ENCODE results near the gene C6.
"Not testable (repeated sequence)": the region's sequence is repeated elsewhere in the genome, so short reads cannot be mapped to it uniquely, and the experiment has no call there.

C6 gene

DNA sequence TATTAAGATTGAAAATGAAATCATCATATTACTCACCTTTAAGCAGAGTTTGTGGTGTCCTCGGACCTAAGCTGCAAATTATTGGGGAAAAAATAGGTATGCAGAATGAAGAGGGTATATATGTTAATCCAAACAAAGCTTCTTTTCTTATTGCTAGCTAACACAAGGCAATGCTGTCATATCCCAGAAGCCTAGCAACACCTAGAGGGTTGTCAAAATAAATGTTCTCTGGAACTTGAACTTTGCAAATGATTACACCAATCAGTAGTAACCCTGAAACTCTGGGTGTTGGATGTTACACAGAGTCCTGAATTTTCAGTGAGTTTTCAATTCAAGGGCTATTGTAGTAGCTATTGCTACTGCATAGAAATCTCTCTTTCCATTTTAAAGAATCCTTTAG, at the start of gene C6:
C6 (minus strand) TSS at position 193 of the 400 bp plus-strand sequence. CDS start 10,302 bp downstream, outside the sequence.
- no peak within 1 kb of the TSS for H3K4me3 ChIP-seq (ENCODE audit: low read length)
- no peak for TF ChIP-seq ZNF274 (IDR thresholded peaks at IDR 0.05; ENCODE audit: low read depth, low read length)

DNA sequence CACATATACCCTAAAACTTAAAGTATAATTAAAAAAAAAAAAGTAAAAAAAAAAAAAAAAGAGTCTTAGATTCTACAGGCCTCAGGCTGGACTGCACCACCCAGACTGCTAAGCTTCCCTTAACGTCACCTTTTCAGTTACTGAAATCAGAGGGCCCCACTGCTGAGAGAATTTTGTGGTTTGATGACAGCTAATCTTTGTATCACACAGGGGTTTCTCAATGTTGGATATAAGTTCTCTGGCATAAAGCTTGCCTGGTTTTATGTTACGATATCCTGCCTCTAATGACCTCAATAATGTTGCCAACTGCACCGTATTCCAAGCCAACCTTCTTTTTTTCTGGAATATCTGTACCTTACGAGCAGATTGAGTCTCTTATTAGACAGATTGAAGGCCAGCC, 43.1 kb upstream of the C6 start:
- TF ChIP-seq ZNF274 (IDR thresholded peaks at IDR 0.05; ENCODE audit: low read depth, low read length) = no peak
- no peak overlapping the region for H3K4me3 ChIP-seq (ENCODE audit: low read length)

DNA sequence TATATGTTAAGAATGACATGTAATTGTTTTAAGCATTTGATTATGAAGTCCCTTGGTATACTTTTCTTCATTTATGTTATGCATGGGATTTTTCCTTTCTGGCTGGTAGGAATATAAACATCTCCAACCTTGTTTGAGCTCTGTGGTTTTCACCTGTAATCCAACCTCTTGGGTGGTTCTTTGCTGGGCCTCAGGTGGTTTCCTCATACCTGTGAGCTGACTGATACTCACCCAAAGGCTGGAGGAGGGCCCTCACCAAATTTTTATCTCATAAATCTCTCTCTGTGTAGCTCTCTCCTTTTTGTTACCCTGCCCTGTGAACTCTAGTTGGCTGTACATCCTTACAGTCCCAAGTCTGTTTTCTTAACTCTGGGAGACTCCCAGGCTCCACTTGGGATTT, 39.8 kb upstream of the C6 start:
- no peak for TF ChIP-seq ZNF274 (IDR thresholded peaks at IDR 0.05; ENCODE audit: low read depth, low read length)
- no peak overlapping the region for H3K4me3 ChIP-seq (ENCODE audit: low read length)

DNA sequence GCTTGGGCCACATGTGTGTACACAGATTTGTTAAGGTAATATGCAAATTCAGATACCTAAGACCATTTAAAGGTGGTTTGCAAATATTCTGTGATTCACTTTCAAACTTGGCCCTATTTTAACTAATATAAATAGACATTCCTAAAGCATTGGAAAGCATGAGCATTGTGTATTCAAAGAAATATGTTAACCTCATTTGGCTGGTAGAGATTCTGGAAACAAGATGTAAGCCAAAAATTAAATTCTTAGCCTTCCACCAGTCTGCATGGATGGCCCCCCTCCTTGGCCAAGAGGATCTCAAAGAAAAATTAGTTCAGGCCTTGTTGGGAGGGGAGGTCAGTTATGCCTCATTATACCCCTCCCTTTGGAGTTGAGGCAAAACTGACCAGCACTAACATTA, 38.7 kb upstream of the C6 start:
- no peak for TF ChIP-seq ZNF274 (IDR thresholded peaks at IDR 0.05; ENCODE audit: low read depth, low read length)
- no peak overlapping the region for H3K4me3 ChIP-seq (ENCODE audit: low read length)

DNA sequence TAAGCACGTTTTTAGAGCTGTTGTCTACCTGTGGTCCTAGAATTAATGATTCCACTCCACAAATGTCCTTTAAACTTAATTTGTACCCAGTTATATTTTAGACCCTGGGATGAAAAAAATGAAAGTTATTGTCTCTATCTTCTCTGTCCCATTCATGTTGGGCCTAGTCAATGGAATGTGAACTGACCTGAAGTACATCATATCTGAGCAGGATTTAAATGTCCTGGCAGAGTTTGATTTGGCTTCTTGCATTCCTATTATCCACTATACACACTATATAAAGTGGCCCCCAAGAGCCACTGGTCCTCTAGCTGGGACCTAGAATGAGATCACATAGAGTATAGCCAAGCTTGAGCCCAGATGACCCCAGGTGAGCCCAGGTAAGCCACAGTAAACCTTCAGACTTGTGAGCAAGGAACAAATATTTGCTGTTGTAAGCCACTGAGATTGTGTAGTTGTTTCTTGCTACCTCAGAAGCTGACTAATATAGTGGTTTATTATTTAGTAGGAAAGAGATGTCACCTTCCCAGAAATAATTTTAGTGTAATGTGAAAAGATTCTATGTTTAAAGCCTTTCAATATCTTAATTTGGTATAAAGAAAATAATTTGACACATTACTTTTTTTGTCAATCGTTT, 37.1 kb upstream of the C6 start:
- no peak overlapping the region for H3K4me3 ChIP-seq (ENCODE audit: low read length)
- TF ChIP-seq ZNF274 (IDR thresholded peaks at IDR 0.05; ENCODE audit: low read depth, low read length) = no peak

DNA sequence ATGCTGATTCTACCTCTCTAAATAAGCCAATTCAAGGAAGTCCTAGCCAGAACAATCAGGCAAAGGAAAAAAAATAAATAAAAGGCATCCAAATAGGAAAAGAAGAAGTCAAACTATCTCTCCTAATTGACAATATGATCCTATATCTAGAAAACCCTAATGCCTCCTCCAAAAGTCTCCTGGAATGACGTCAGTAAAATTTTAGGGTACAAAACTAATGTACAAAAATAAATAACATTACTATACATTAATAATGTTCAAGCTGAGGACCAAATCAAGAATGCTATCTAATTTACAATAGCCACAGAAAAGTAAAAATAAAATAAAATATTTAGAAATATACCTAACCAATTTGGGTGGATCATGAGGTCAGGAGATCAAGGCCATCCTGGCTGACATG, 33.8 kb upstream of the C6 start:
- H3K4me3 ChIP-seq (ENCODE audit: low read length) = no peak overlapping the region
- TF ChIP-seq ZNF274 (IDR thresholded peaks at IDR 0.05; ENCODE audit: low read depth, low read length) = no peak

DNA sequence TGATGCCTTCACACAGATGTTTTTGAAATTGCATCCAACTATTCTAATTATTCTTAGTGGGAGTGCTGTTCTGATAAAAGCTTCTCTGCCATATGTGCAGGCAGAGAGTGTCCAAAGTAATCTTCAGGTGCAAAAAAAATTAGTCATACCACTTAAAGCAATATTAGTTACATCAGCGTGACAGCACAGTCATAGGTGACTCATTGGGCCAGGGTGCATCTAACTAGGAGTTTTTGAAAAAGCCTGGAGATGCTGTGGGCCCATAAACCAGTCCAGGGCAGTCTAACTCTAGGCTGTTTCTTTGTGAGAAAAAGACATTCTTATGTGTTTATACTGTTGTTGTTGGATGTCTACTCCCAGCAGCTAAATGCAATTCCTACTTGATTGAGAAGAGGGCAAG, 33.0 kb upstream of the C6 start:
- no peak for TF ChIP-seq ZNF274 (IDR thresholded peaks at IDR 0.05; ENCODE audit: low read depth, low read length)
- no peak overlapping the region for H3K4me3 ChIP-seq (ENCODE audit: low read length)

DNA sequence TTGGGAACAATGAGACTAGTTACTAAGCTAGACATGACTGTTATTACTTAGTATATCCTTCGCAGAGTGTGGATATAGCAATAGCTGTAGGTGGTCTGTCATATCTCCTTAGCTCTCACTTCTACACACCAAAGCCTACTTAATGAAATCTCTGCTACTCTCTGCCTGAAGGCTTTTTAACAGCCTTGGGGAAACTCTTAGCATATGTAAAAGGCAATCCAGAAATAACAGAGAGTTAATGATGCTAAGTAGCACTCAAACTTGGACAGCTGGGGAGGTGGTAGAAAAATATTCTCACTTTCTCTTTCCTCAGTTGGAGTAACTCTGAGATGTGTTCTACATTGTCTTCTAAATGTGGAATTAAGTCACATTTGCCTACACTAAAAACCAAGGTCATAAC, 30.2 kb upstream of the C6 start:
- no peak for TF ChIP-seq ZNF274 (IDR thresholded peaks at IDR 0.05; ENCODE audit: low read depth, low read length)

DNA sequence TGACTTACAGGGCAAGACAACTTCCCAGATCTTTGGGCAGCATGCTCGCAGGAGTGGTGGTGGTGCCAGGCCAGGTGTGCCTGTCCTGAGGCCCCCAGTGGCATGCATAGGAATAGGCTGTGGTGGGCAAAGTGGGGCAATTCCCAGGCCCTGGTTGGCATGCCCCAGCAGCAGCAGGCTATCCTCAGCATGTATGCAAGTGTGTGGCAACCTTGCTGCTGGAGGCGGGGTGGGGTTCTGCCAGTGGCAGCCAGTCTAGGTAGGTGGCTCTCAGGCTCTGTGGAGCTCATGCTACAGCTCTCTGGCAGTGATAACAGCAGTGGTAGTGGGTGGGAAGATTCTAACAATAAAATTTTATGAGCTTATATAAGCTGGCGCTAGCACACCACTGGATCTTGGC, 27.7 kb upstream of the C6 start:
- no peak overlapping the region for H3K4me3 ChIP-seq (ENCODE audit: low read length)
- TF ChIP-seq ZNF274 (IDR thresholded peaks at IDR 0.05; ENCODE audit: low read depth, low read length) = no peak

More for the DNA sequence above, 30.2 kb upstream of the C6 start:
- H3K4me3 ChIP-seq (ENCODE audit: low read length) = no peak overlapping the region

DNA sequence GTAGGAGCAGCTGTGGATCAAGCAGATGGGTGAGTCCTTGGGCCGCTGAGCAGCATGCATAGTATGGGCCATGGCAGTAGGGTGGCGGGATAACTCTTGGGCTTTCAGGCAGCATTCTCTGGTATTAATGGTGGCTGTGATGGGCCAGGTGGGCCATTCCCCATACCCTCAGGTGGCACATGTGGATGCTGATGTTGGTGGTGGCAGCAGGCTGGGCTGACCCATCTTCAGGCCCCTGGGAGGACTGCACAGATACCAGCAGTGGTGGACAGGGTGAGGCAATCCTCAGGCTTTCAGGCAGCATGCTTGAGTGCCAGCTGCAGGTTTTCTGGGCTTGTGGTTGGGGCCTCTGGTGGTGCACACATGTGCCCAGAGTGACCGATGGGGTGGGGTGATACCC, 27.1 kb upstream of the C6 start:
- TF ChIP-seq ZNF274 (IDR thresholded peaks at IDR 0.05; ENCODE audit: low read depth, low read length) = no peak
- H3K4me3 ChIP-seq (ENCODE audit: low read length) = no peak overlapping the region

DNA sequence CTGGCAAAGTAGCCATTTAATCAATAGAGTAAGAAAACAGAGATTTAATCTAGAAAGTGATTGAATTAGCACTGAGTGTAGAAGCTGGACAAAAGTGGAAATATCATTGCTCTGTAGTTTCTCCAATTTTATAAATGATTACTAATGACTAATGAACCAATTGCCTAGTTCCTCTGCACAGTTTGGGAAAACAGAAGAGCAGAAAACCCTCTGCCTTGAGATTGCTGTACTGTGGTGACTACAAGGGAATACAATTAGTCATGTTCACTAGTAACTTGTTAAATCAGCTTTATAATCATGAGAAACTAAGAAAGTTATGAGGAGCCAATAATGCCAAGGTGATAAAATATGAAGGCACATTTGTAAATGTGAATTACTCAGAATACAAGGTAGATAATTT, 21.1 kb upstream of the C6 start:
- TF ChIP-seq ZNF274 (IDR thresholded peaks at IDR 0.05; ENCODE audit: low read depth, low read length) = no peak

DNA sequence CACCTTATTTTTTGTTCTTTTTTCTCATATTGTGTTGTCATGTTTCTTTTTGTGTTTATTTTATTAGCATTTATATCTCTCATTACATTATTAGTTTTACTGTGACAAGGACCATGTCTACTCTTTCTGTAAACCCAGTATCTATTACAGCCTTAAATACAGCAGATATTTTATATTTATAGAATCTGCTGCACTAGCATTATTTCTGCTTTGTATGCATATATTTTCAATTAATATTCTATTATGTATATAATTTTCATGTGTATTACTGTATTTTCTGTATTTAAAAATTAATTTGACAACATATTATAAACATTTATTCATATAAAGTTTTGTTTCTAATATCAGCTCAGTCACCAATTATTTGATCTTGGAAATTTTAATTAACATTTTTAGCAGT, 19.5 kb upstream of the C6 start:
- TF ChIP-seq ZNF274 (IDR thresholded peaks at IDR 0.05; ENCODE audit: low read depth, low read length) = no peak
- no peak overlapping the region for H3K4me3 ChIP-seq (ENCODE audit: low read length)

More for the DNA sequence above, 21.1 kb upstream of the C6 start:
- no peak overlapping the region for H3K4me3 ChIP-seq (ENCODE audit: low read length)

DNA sequence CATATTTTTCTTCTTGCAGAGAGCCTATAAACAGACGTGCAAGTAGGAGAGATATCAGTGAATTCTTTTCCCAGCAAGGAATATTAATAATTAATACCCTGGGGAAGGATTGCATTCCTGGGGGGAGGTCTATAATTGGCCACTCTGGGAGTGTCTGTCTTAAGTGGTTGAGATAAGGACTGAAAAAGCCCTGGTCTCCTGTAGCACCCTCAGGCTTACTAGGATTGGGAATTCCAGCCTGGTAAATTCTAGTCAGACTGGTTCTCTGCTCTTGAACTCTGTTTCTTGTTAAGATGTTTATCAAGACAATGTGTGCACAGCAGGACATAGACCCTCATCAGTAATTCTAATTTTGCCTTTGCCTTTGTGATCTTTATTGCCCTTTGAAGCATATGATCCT, 16.9 kb upstream of the C6 start:
- not testable (repeated sequence) for H3K4me3 ChIP-seq (ENCODE audit: low read length)

DNA sequence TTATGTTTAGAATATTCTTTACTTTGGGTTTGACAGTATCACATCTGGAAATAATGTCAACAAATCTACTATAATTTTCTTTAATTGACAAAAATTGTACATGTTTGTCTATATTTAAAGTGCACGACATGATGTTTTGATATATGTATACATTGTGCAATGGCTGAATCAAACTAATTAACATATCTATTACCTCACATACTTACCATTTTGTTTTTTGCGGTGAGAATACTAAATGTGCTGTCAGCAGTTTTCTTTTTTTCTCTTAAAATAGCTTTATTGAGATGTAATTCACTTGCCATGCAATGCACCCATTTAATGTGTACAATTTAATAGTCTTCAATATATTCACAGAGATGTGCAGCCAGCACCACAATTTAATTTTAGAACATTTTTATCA, 10.6 kb upstream of the C6 start:
- H3K4me3 ChIP-seq (ENCODE audit: low read length) = no peak overlapping the region
- TF ChIP-seq ZNF274 (IDR thresholded peaks at IDR 0.05; ENCODE audit: low read depth, low read length) = no peak

DNA sequence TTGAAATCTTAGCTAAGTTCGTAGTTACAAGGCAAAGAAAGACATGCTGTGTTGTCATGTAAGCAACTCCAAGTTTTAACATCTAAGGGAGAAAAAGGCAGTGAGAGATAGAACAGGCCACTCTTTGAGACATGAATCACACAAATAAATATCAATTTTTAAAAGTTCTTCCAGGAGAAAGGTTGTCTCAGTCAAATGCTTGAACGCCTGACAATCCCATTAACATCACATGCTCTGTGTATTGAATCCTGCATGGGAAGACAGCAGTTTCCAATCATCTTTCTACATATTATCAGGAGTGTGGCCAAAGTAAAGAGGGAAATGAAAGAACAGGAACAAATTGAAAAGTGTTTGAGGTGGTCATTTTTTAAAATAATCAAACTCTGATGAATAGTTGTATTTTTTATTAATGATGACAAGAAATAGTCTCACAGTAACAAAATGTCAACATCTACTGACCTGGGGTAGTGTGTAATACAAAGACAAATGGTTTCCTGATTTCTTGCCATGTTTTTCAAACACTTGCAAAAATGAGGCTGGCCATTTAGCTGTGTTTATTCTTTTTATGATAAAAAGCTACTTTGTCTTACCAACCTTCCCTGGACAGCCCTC, 6.4 kb upstream of the C6 start:
- TF ChIP-seq ZNF274 (IDR thresholded peaks at IDR 0.05; ENCODE audit: low read depth, low read length) = no peak
- no peak overlapping the region for H3K4me3 ChIP-seq (ENCODE audit: low read length)

Data from GM08714 (cell line).